GM18873 (cell line): ENCODE data around the gene CARHSP1.
"Not testable (repeated sequence)": the region's sequence is repeated elsewhere in the genome, so short reads cannot be mapped to it uniquely, and the experiment has no call there.

Source experiments
- ATAC-seq: cut with Tn5 transposase; IDR thresholded peaks from one replicate; pipeline ENCODE4 v1.9.1; 2021; ENCODE audit warnings: mild to moderate bottlenecking, moderate library complexity, moderate number of reproducible peaks; ENCODE audit not compliant: unreplicated experiment, low FRiP score

The CARHSP1 gene

DNA sequence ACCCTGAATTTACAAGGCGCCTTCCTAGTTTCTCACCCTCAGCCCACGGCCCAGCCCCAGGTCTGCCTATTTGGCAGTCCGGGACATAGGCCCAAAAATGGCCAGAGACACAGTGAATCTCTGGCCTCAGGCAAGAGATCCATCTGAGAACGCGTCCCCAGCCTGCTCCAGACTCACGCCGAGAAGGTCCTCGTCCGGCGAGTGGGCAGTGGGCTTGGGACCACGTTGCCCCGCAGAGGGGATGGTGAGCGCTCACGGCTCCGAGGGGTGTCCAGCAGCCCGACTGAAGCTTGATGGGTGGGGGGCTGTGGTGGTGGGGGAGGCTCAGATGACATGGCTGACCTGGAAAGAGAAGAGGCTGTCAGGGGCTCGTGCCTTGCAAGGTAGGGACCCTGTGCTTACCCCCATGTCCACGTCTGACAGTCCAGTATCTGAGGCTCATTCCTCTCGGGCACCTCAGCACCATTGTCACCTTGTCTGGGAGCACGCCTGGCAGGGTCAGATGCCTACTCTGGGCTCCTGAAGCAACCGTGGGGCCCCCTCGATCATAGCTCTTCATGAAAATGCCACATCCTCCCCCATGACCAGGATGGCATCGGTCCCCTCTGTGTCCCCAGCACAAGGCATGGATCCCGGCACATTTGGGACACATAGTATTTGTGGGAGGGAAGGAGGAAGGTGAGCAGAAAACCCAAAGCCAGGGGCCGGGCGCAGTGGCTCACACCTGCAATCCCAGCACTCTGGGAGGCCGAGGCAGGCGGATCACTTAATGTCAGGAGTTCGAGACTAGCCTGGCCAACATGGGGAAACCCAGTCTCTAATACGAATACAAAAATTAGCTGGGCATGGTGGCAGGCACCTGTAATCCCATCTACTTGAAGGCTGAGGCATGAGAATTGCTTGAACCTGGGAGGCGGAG, 9.6 kb downstream of the CARHSP1 start:
- no peak for ATAC-seq

DNA sequence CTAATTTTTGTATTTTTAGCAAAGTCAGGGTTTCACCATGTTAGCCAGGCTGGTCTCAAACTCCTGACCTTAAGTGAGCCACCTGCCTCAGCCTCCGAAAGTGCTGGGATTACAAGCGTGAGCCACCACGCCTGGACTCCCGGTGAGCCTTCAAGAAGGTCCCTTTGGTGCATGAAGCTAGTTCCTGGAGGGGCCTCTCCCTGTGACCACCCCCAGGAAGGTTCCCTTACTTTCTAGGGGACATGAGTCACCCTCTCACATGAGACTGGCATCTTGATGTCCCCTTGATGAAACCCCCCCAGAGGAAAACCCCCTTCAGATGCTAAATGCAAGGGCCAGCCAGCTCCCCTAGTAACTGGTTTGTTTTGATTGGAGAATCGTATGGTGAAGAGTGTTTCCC, 12.8 kb downstream of the CARHSP1 start:
- ATAC-seq: no peak

DNA sequence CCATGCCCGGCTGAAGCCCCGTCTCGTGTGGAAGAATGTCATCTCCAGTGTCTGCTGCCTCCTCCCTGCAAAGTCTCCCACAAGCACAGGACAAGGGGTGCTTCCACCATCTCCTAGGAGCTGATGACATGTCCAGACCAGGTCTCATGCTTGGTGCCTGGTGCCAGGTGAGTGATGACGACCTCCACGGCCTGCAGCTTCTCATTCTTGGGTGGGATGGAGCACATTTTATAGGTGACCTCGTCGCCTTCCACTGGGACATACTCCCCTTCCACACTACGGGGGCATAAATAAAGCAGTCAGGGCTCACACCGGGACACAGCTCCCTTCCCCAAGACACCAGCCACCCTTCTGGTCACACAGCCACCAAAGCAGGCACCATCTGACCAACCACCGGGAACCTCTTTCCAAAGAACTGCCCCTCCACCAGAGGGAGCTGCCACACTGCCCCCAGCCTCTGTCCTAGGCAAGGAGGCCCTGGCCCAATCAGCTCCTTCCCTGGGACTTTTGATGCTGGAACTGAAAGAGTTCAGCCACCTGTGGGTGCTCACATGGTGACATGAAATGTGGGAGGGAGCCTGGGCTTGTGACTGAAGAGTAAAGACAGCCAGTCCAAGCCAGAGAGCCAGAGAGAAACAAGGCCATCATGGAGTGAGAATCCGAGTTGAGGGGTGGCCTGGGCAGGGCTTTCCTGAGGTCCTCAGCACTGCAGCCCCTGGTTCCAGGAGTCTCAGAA, 13.6 kb downstream of the CARHSP1 start:
- ATAC-seq: no peak

DNA sequence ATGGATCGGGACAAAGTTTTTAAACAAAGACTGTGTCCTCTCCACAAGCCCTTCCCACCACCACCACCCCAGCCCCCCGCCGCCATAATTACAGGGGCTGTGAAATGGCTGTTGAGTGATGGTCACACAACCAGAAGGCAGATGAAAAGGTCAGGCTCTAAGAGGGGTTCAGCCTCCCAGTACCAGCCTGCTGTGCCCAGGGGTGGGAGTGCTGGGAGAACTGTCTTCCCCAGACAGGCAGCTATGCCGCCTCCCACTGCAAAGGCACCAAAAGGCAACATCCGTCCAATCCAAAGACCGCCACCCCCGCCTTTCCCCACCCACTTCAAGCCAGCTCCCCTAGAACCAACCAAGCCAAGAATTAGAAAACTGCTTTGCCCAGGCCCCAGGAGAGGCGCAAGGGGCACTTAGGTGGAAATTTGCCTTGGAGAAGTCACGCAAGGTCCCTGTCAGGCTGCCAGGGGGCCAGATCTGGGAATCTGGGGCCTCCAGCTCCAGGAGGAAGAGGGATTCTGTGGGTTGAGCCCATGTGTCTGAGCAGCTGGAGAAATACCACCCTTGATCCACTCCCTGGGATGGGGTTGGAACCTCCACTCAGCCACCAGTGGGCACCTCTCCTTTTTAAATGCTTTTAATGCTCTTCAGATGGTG, 14.4 kb downstream of the CARHSP1 start:
- ATAC-seq: no peak

DNA sequence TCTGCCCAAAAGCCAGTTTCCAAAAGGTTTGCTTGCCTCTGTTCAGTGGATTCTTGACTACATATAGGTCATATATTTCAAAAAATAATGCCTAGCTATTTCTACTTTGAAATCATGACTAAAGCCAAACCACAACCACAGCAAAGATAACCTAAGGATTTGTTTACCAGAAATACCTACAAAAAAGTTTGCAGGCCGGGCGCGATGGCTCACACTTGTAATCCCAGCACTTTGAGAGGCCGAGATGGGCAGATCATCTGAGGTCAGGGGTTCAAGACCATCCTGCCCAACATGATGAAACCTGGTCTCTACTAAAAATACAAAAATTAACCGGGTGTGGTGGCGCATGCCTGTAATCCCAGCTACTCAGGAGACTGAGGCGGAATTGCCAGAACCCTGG, 15.2 kb downstream of the CARHSP1 start:
- ATAC-seq: no peak

DNA sequence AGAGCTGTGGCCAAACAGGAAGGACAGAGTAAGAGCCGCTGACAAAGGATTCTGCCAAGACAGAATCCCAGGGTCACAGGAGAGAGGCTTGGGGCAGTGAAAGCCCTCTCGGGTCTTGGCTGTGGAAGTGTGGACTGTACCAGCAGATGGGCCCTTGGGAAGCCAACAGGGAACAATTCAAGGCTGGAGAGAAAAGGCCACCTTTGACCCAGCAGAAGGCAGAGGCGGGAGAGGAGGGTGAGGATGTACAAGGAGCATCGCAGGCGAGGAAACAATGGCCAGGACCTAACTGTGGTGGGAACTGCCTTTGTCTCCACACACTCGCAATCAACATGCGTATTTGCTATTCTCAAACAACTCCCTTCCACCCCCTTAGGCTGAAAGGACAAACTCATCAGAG, 15.7 kb downstream of the CARHSP1 start:
- no peak for ATAC-seq

DNA sequence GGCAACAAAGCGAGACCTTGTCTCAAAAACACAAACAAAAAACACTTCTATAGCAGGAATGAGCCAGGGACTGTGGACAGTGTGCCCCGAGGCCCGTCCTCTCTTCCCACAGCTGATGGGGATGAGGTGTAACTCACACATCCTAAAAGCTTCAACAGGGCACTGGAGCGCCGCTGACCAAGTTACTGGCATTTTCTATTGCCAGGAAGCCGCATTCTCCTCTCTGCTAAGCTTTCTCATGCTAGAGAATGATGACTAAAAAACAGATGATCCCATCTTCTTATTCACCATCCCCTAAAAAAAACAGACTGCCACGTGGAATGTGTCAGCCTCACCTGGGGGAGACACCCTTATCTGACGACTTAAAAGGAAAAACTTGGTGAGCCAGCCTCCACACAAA, 16.3 kb downstream of the CARHSP1 start:
- no peak for ATAC-seq

DNA sequence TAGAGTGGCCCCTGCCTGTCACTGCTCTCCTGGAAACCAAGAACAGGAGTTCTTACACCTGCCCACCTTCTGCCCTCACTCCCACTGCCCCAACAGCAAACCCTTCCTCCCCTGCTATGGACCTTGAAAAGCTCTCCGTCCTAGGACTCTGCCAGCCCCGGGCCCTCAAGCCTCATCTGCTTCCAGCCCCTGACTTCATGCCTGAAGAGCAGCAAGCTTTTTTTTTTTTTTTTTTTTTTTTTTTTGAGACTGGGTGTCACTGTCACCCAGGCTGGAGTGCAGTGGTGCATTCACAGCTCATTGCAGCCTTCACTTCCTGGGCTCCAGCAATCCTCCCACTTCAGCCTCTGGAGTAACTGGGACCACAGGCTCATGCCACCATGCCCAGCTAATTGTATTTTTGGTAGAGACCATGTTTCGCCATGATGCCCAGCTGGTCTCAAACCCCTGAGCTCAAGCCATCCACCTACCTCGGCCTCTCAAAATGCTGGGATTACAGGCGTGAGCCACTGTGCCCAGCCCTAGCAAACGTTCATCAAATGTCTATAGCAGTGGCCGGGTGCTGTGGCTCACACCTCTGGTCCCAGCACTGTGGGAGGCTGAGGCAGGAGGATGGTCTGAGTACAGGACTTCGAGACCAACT, 16.9 kb downstream of the CARHSP1 start:
- no peak for ATAC-seq

DNA sequence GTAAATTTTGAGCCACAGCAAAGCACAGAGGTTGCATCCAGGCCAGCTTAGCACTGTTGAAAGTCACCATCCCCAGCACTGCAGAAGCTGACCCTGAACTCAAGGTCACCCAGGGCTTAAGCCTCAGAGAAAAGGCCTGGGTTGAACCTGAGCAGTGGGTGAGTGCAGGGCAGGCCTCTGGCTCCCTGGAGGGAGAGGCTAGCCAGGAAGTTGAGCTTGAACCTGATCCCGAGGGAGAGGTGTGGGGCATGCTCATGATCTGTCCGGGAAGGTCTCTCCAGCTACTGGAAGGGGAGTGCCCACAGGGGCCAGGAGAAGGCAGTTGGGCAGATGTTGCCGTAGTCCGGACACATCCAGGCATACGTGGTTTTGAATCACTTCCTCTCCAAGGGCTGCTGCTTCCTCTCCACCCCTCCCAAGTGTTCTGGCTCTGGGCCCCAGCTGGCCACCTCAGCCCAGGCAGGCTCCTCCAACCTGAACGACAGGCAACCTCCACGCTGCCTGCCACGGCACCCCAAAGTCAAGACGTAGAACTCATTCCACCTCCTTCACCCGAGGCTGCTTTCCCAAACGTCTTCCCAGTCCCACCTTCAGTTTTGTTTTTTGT, 18.4 kb downstream of the CARHSP1 start:
- ATAC-seq: no peak

DNA sequence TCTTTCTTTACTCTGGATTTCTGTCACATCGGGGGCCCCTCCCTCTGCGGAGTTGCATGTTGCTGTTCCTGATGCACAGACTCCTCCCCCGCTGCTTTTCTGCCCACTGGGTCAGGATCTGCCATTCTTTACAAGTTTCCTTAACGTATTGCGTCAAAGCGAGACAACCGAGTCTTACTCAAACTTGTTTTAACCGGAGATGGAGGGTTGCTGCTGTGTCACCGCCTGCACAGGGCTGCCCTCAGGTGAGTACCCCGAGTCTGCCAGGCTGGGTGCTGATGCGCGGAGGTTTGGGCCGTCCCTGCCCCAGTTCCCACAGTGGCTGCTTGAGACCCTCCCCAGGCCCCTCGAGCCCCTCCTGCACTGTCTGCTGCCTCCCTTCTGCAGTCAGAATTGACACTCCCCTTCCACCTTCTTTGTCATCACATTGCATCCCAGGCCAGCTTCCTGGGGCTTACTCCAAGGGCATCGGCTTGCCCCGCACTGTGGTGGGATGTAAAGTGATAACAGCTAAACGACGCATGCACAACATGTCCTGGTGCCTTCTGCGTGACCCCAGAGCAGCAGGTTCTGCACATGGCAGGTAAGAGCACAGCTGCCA, 19.3 kb downstream of the CARHSP1 start:
- no peak for ATAC-seq

DNA sequence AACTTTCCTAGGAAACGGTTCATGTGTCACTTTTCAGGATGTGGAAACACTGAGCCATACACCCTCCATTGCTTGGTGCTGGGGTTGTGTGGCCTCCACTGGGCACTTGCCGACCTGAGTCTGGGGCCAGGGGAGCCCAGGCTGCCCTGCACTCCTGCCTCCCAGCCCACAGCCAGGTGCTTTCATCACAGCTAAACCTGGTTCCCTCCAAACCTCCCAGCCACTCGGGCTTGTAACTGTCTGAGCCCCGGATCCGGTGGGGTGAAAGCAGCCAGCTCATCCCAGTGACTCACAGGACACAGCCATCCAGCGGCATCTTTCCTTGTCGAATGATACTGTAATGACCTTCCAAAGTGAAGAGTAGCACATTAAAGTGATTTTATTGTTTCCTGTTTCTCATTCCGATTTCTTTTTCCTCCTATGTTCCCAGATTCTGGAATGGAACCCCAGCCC, 19.8 kb downstream of the CARHSP1 start:
- ATAC-seq: no peak

DNA sequence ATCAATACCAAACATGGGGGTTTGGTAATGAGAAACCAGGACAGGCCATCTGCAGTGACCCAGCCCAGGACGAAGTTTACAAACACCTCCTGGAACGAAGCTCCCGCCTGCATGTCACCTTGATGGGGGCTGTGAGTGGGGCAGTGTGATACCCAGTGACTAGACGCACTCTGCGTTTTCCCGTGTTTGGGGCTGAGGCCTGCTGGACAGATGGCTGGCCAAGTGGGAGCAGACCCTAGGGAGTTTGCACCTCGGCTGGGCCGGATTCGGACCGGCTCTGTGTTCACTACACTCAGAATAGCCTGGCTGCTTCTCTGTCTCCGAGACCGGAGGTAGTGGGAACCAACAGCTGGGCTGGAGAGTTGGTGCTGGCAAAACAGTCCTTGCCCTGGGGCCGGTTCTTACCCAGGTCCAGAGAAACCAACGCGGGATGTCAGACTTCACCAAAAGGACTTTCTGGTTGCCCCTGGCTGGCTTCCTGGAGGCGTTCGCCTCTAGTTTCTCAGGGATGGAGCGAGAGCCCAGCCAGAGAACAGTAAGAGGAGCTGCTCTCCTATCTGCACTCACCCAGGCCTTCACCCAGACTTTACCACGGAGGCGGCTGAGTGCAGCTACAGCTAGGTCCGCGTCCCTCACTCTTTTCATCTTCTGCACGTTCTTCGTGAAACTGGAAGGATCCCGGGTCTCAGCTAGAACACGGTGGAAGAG, 20.4 kb downstream of the CARHSP1 start:
- no peak for ATAC-seq

DNA sequence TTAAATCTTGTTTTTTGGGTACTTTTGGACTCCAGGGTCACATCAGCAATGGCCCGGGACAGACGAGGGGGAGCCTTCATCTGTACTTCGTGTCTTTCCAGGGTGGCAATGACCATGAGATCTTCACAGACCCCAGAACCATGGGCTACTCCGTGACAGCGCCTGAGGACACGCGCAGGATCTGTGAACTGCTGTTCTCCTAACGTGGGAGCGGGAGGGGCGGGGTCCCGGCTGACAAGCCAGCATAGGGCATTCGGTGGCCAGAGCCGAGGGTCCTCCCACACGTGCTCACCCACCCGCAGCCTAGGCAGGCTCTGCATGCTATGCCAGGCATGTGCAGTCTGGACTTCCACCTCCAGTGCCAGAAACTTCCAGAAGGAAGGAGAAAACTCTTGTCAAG, 21.2 kb downstream of the CARHSP1 start:
- ATAC-seq: no peak

DNA sequence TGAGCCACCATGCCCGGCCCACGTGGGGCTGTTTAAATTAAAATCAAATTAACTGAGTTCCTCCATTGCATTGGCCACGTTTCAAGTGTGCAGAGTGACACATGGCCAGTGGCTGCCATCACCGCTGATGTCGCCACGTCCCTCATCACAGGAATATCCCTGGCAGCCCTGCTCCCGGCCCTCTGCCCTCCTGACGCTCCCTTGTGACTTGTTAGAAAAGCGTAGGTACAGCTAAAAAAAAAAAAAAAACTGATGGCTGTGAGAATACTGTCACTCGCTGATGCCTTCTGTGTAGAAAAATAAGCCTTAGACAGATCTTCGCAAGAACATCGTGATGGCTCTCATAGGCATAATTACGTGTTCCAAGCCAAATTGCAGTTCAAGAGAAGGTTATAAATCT, 21.7 kb downstream of the CARHSP1 start:
- no peak for ATAC-seq

DNA sequence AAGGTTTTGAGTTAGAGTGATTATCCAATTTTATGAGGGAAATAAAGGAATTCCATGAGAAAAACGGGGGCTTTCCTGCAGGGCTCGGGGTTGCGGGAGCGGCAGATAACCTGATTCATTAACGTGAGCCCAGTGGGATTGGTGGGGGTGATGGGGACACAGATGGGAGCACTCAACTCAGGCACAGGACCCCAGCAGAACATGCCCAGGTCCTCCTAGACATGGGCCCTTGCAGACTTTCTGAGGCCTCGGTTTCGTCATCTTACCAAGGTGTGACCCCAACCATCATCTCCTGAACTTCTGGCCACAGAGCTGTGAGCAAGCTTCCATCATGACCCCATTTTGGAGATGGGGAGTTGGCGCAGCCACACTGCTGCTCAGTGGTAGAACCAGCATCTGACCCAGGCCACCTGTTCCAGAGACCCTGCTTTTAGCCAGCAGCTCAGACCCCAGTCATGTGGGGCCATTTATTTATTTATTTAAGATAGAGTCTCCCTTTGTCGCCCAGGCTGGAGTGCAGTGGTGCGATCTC, 22.3 kb downstream of the CARHSP1 start:
- no peak for ATAC-seq

DNA sequence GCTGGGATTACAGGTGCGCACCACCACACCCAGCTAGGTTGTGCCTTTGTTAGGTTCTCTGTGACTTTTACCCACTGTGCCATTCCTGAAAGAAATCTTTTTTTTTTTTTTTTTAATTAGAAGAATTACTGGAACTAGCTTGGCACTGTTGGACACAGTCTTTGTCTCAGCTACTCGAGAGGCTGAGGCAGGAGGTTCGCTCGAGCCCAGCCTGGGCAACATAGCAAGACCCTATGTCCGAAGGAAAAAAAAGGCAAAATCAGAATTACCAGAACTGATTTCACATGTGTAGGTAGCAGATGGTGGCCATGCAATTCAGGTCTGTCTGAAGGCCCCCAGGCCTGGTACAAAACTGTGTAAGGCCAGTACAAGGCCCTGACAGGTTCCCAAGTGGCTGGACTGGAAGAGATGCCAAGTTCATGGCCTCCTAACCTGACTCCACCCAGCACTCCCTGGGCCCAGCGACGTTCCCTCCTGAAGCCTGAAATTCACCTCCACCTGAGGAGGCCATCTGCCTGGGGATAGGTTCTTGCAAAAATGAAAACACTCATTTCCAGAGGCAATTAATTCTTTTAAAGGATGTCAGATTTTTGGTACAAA, 23.0 kb downstream of the CARHSP1 start:
- no peak for ATAC-seq

DNA sequence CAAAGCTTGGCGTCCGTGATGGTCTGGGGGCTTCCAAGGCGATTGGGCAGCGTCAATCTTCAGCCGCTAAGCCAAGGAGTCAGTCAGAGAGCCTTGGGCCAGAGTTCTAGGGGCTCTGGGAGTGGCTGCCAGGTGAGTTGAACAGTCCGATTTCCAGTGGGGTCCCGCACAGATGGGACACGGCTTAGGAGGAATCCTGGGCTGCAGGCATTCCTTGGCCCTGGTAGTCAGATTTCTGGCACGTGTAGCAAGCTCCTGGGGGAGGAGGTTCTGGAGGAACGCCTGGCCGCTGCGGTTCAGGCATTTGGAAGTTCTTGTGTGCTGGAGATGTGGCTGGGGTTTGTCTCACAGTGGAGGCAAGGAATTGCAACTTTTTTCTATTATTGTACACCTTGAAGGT, 25.5 kb downstream of the CARHSP1 start:
- ATAC-seq: not testable (repeated sequence)

DNA sequence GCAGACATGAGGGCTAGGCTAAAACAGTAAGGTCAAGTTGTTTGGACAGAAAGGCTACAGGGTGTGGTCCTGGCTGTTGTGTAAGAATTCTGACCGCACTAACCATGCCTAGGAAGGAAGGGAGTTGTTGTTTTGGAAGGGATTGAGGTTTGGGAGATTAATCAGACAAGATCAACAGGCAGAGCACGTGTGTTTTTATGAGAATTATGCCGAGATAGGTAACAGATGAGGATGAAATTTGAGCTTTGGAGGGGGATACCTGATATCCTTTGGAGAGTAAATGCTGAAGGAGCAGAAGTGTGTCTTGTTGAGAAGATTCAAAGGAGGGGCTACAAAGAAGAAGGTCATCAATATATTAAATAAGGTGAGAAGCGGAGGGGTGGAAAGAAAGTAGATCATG, 26.8 kb downstream of the CARHSP1 start:
- ATAC-seq: not testable (repeated sequence)

DNA sequence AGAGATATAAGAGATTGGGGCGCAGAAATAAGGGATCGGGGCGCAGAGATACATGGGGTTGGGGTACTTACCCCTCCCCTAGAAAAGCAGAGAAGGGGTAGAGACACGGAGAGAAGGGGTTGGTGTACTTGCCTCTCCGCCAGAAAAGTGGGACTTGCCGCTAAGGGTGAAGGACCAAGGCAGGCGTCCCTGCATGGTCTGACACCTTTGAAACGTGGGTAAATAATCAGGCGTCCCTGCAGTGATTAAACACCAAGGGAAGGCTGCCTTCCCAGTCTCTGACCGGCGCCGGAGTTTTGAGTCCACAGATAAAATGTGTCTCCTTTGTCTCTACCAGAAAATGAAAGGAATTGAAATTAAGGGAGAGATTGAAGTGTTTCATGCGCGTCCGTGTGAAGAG, 31.2 kb downstream of the CARHSP1 start:
- ATAC-seq: not testable (repeated sequence)
